Camera-type eye (tissue), 1 donor: Measurements from ENCODE around the gene MSI1. TPM values are rescaled to one million over a fixed set of nuclear protein-coding genes. Genes with fewer than 3 reads are reported as not detected.

Experiments
- total RNA-seq: library from RNA; depleted of rRNA; stranded (reverse); fragments of >200 nt; gene quantifications from one replicate; pipeline ENCODE4 v1.2.3, GENCODE V29; 2014

Gene MSI1
- total RNA-seq, result 121 TPM

GRCh38 chr12:120368789-120369602, at the start of gene MSI1:
Gene MSI1 (minus strand): TSS chr12:120369164. CDS start chr12:120369091, 73 bp downstream.

GRCh38 chr12:120327593-120327992, 41.4 kb downstream of the MSI1 start, which contains the start of gene PLA2G1B:
Gene PLA2G1B (minus strand): TSS chr12:120327779. CDS start chr12:120327753, 26 bp downstream.

GRCh38 chr12:120301962-120302815, 66.8 kb downstream of the MSI1 start, which contains the start of gene SIRT4:
Gene SIRT4 (plus strand): TSS chr12:120302321. CDS start chr12:120303562, 1,241 bp downstream.

GRCh38 chr12:120292661-120293531, 76.1 kb downstream of the MSI1 start, which contains the start of gene RNU4-1:
Gene RNU4-1 (minus strand): TSS chr12:120293237.

Other genes starting within 250 kb of the MSI1 start
- 75.6 TPM for gene GCN1, start 174.4 kb downstream of the MSI1 start, total RNA-seq
- gene RPLP0, start 168.1 kb downstream of the MSI1 start, total RNA-seq, result 1,871 TPM
- gene PXN, start 103.4 kb downstream of the MSI1 start, total RNA-seq, result 61.1 TPM
- under 0.01 TPM for gene RNU4-2, start 77.3 kb downstream of the MSI1 start, total RNA-seq
- under 0.01 TPM for gene RNU4-1, start 75.9 kb downstream of the MSI1 start, total RNA-seq
- gene SIRT4, start 66.8 kb downstream of the MSI1 start, total RNA-seq, result 9.5 TPM
- not detected for gene PLA2G1B, start 41.4 kb downstream of the MSI1 start, total RNA-seq
- 218 TPM for gene COX6A1, start 68.9 kb upstream of the MSI1 start, total RNA-seq
- 11.1 TPM for gene TRIAP1, start 77.2 kb upstream of the MSI1 start, total RNA-seq
- gene GATC, start 77.3 kb upstream of the MSI1 start, total RNA-seq, result 40.0 TPM
- gene SRSF9, start 100.6 kb upstream of the MSI1 start, total RNA-seq, result 122 TPM
- 194 TPM for gene DYNLL1, start 126.9 kb upstream of the MSI1 start, total RNA-seq
- 44.0 TPM for gene COQ5, start 160.0 kb upstream of the MSI1 start, total RNA-seq
- gene RNF10, start 165.2 kb upstream of the MSI1 start, total RNA-seq, result 192 TPM
- gene POP5, start 212.2 kb upstream of the MSI1 start, total RNA-seq, result 29.6 TPM